GM19372 (cell line): ENCODE results near the gene THYN1.

Experiments
- ATAC-seq: cut with Tn5 transposase; IDR thresholded peaks from one replicate; pipeline ENCODE4 v1.9.1; 2021; ENCODE audit warnings: mild to moderate bottlenecking, low read depth, moderate library complexity; ENCODE audit not compliant: unreplicated experiment

The THYN1 gene

DNA sequence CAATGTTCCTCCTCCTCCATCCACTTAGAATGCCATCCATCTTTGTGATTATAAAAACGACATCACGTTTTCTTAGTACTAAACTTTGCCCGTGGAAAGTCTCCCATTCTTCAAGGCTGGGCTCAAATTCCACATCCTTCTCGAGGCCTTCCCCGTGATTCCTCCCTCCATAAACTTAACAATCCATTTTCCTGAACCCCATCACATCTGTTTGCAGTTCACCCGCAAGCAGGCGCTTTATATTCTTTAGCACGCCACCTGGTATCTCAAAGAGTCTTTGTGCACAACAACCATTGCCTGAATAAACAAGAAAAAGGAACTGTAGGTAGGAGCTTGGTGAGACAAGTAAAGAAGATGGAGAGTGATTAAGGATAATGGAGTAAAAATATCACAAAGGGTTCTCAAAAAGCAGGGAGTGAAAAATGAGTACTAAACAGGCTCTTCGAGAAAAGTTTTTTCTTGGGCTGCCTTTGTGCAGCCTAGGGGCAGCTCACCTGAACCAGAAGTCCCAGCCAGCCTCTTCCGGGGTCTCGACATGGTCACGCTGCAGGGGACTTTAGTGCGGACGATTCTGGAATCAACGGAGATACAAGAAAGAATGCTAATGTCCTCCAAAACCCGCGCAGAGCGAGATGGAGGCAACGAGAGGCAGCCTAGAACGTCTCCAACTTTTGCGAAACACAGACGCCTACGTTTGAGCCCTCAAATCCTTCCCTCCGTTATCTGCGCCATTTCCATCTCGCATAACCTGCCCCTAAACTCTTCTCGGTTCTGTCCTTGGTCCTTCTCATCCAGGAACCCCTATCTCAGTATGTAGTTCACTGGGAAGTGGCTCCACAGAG is 585 bp downstream of the THYN1 start:
- ATAC-seq: peak; percentile 34

GRCh38 chr11:134250675-134251074 is 2.5 kb downstream of the THYN1 start:
- no peak for ATAC-seq

DNA sequence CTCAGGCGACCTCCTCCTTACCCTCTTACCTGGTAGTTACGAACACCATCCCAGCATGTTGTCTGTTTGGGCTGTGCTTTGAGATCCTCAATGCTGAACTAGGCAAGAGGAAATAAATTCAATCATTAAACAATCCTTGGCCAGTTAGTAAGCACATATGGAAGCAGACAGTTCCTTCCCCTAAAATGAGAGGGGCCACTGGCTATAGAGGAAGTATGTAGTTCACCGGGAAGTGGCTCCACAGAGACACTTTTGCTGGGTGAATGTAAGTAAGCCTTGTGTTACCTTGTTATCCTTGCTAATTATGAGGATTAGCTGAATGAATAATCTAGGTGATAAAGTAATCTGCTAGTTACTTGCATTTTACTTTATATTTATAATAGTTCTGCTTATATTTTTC is 2.9 kb downstream of the THYN1 start:
- ATAC-seq: no peak

GRCh38 chr11:134248910-134249480 is 4.2 kb downstream of the THYN1 start:
- ATAC-seq: no peak

DNA sequence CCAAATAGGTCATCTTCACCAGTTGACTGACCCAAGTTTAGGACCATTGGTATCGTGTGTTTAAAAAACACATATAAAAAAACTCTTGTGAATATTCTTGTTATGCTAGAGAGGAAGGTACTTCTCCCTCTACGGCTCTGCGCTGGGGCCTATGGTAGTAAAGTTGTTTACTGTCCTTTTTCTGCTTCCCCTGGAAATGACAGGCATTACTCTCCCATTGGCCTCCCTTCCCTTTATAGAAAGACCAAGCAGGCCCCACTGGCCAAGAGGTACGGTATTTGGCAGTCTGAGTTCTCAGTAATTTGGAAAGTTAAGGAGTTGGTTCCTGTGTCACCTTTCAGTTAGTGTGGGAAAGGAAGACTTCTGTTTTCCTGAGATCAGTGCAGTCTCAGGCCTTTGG is 6.5 kb downstream of the THYN1 start:
- no peak for ATAC-seq

GRCh38 chr11:134246100-134246499 is 7.1 kb downstream of the THYN1 start:
- no peak for ATAC-seq

DNA sequence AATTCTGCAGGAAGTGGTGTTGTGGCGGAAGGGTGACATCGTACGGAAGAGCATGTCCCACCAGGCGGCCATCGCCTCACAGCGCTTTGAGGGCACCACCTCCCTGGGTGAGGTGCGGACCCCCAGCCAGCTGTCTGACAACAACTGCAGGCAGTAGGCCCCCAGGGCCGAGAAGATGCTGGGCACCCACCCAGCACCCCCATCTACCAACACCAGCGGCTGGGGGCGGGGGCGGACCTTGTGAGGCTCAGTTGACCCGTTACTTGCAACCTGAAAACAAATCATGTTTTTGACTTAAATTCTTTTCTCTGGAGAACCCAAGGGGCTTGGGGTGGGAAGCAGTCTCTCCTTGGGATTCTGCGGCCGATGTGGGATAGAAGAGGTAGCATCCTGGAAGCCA is 7.7 kb downstream of the THYN1 start:
- ATAC-seq: no peak

DNA sequence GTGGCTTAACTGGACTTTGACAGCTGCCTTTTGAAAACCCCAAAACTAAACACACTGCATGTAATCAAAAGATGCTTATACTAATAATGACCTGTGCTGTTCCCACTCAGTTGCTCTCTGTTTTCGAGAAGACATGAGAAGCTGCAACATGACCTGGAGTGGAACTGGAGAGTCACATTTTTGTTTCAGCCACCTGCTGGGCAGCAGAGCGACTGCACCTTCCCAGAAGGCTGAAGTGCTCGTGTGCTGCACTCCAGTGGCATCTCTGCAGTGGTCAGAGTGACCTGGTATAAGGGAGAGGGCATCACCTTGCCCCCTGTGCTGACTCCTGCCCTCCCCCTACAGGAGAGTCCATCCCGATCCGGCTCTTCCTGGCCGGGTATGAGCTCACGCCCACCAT is 8.6 kb downstream of the THYN1 start:
- peak; percentile 90 for ATAC-seq

DNA sequence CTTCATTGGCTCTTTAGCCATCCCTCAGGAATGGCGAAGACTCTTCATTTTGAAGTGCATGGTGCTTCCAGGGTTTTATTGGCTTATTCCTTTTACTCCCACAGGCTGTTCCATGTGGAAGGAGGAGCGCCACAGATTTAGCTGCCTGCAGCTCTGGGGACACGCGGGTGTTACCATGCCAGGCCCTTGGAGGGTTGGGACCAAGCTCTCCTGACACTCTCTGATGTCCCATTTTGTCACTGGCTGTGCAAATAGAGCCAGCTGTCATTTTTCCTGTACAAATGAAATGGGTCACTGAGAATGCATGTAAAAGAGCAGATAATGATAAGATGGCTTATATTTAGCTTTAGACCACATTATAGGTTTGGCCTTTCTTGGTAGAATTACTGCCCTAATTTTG is 9.2 kb downstream of the THYN1 start:
- ATAC-seq: no peak

DNA sequence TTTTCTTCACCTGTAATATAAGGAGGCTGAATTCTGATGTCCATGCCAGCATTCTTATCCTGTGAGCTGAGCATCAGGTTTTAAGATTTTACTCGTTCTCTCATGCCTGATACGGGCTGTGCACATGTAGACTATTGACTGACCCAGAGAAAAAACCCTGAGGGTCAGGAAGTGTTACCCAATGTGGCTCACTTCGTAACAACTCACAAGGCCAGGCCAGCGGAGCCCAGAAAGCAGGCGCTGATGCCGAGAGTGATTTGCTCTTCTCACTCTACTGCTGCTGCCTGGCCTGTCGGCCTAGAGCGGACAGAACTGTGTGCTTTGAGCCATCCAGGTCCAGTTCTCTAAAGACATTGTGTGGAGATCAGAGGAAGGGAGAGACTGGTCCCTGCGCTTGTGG is 10.8 kb downstream of the THYN1 start:
- ATAC-seq: no peak

- no peak for ATAC-seq
These were observed 12.6 kb downstream of the THYN1 start for GRCh38 chr11:134240592-134240991.

GRCh38 chr11:134238956-134239355 is 14.2 kb downstream of the THYN1 start:
- no peak for ATAC-seq

GRCh38 chr11:134237557-134237922 is 15.6 kb downstream of the THYN1 start:
- ATAC-seq: no peak

DNA sequence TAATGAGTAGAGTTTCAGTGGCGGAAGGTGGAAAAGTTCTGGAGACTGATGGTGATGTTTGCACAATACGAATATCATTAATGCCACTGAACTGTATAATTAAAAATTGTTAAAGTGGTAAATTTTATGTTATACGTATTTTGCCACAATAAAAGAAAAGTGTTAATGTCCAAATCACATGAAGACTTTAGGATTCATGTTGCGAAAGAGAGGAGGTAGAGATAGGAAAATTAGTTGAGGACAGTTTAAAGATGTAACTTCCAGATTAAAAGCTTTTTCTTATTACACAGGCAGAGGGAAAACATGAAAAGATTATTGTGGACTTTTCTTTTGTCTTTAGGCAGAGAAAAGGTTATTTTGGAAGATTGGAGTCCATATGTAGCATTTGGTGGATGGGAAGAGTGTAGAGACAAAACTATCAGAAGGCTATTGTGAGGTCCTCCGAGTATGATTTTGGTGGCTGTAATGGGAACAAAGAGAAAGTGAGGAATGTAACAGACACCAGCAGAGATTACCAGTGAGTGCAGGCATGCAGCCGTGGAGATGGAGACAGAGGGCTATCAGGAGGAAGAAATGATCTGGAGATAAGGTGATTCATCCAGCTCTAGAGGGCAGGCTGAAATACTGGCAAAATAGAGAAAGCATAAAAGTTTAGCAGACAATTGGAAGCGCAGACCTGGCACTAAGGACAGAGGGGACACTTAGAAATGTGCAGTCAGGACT is 16.2 kb downstream of the THYN1 start:
- no peak for ATAC-seq

- no peak for ATAC-seq
These were observed 17.8 kb downstream of the THYN1 start for GRCh38 chr11:134235399-134235798.

DNA sequence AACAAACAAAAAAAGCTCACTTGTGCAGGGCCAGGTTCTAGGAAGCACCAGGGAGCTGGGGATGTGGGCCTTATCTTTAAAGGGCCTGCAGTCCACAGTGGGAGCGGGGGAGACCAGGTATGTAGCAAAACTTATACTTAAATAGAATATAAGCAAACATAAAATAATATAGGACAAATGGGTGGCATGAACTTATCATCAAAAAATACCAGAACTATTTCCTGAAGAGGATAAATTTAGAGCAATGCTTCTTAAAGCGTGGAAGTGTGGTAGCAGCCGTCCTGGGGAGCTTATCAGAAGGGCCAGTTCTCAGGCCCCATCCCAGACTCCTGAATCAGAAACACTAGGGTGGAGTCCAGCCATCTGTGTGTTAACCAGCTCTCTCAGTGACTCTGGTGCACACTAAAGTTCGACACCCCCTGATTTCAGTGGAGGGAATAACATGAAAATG is 19.4 kb downstream of the THYN1 start:
- no peak for ATAC-seq

DNA sequence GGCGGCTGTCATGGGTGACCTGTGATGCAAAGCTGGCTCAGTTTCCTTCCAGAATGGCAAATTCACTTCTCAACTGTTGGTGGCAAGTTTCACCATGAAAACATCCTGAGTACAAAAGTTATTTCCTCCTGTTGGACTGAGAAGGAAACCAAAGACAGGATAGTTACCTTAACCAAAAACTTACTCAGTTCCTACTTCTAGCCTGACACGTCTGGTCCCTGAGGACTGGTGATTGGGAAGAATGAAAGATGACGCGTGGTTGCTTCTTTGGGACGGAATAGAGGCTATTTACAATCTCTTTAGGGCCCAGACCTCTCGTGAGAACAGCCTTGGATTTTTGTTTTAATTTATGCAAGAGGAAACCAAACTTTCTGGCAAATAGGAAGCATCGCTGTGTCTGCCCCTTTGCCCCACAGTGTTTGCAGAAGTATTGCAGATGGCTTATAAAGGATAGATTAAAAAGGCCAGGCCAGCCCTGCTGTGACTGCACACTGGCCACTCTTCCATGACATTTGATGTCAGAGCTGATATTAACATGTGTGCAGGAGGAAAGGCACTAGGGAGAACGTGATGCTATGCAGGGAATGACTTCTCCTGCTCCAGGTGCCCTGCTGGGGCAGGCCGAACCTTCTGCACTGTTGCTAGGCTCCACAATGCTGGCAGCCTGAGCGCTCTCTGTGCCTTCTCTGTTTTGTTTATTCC is 21.0 kb downstream of the THYN1 start:
- no peak for ATAC-seq

GRCh38 chr11:134230339-134230738 is 22.8 kb downstream of the THYN1 start:
- ATAC-seq: no peak

DNA sequence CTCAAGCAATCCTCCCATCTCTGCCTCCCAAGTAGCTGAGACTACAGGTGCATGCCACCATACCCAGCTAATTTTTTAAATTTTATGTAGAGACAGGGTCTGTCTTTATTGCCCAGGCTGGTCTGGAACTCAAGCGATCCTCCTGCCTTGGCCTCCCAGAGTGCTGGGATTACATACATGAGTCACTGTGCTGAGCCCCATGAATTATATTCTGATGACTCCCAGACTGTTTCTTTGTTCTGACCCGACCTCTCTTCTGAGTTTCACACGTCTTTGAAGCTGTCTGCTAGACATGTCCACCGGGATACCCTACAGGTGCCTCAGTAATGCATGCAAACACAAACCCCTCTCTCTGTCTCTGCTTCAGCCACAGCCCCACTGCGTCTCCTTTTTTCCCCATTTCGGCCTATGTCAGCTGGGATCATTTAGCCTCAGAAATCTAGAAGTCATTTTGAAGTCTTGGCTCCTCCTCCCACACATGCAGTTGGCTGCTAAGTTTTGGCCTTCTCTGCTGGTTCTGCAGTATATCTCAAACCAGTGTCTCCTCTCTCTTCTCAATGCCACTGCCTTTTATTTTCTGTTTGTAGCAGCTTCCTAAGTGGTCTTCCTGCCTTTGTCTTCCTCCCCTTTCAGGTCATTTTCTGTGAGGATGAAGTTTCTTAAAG is 23.9 kb downstream of the THYN1 start:
- ATAC-seq: no peak

DNA sequence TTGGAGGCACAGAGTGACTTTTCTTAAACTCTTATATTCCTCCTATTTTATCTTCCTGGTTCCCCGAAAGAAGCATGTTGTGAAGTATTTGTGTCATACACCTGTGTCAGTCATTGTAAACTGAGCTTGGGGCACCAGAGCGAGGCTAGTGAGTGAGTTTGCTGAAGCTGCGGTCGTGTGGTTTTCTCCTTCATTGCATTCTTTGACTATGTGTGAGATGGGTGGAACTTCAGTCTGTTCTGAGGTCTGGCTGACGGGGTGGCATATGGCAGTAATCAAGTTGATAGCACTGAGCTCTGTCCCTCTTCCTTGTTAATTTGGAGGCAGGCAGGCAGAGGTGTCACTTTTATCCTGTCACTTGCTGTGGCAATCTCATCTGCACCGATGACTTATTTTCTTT is 24.5 kb downstream of the THYN1 start:
- ATAC-seq: peak; percentile 46
